Activated CD4-positive, alpha-beta T cell treated with anti-CD3 and anti-CD28 coated beads, Interleukin-2, amount 10 ng/mL, durations not matched to agents 24 days and 14 days (primary cell): ENCODE data around the gene ZNF496. TPM values are rescaled to one million over a fixed set of nuclear protein-coding genes. Genes with fewer than 3 reads are reported as not detected.

Experiments used
- total RNA-seq: library from RNA; stranded (reverse); gene quantifications from 2 replicates; pipeline ENCODE4 v1.2.3, GENCODE V29; 2022

Gene ZNF496
- total RNA-seq, 1 donor from 2014 or later: 15.7 TPM

Other genes with a start within 250 kb of the ZNF496 start
- gene ZNF669, start 227.5 kb downstream of the ZNF496 start, total RNA-seq: 6.2 and 6.7 TPM in 2 replicates
- 14.9 and 18.5 TPM in 2 replicates for gene ZNF124, start 159.8 kb downstream of the ZNF496 start, total RNA-seq
- gene VN1R5, start 75.8 kb downstream of the ZNF496 start, total RNA-seq: not detected in 2 replicates
- 0.14 and 0.16 TPM in 2 replicates for gene NLRP3, start 84.3 kb upstream of the ZNF496 start, total RNA-seq
- not detected in 2 replicates for gene OR2B11, start 126.2 kb upstream of the ZNF496 start, total RNA-seq
- not detected in 2 replicates for gene OR2C3, start 204.6 kb upstream of the ZNF496 start, total RNA-seq
- 0.12 and 0.14 TPM in 2 replicates for gene GCSAML, start 217.3 kb upstream of the ZNF496 start, total RNA-seq